ENCODE data around the gene SLC16A7.

DNA sequence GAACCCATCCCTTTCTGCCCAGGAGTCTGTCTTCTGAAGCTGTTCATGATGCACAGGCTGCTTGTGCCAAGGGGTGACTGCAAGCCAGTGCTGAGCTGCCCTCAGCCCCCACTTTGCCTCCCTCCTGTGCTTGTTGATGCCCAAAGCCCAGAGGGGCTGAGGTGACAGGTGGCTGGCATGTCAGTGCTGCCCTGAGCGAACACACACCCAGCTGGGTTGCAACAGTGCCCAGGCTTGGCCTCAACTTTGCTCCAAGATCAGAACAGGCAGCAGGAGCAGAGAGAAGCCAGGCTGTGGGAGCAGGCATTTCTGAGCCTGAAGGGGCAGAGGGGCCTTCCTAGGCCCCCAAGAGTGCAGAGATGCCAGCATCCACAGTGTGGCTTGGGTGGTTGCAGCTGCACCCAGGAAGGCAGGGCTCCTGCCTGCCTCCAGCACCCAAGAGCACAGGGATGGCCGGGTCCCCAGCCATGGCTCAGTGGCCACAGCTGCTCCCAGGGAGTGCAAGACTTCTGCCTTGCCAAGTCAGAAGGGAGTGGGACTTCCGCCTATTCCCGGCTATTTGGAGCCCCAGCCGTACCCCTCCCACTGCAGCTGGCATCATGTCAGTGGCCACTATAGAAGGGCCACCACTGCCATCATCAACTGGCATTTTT lies 83.1 kb downstream of the SLC16A7 start:
- TF ChIP-seq EZH2 (IDR thresholded peaks at IDR 0.05; ENCODE audit: low read depth, low read length, severe bottlenecking): no peak
- no peak for TF ChIP-seq ZNF274 (IDR thresholded peaks at IDR 0.05; ENCODE audit: borderline replicate concordance, extremely low read depth, low read length)
- no peak for TF ChIP-seq POLR2A (IDR thresholded peaks at IDR 0.05; ENCODE audit: control extremely low read depth in 1 of 2, low read depth in 2 of 2, low read length in 2 of 2)
- no peak for TF ChIP-seq SP1 (IDR thresholded peaks at IDR 0.05; ENCODE audit: low read depth, low read length)
- no peak for TF ChIP-seq GTF2F1 (IDR thresholded peaks at IDR 0.05; ENCODE audit: borderline replicate concordance, low read depth, low read length)
- TF ChIP-seq, protein P1, sequence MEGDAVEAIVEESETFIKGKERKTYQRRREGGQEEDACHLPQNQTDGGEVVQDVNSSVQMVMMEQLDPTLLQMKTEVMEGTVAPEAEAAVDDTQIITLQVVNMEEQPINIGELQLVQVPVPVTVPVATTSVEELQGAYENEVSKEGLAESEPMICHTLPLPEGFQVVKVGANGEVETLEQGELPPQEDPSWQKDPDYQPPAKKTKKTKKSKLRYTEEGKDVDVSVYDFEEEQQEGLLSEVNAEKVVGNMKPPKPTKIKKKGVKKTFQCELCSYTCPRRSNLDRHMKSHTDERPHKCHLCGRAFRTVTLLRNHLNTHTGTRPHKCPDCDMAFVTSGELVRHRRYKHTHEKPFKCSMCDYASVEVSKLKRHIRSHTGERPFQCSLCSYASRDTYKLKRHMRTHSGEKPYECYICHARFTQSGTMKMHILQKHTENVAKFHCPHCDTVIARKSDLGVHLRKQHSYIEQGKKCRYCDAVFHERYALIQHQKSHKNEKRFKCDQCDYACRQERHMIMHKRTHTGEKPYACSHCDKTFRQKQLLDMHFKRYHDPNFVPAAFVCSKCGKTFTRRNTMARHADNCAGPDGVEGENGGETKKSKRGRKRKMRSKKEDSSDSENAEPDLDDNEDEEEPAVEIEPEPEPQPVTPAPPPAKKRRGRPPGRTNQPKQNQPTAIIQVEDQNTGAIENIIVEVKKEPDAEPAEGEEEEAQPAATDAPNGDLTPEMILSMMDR (IDR thresholded peaks at IDR 0.05; ENCODE audit: control extremely low read depth in 1 of 3, insufficient read depth in 1 of 3, low read depth in 1 of 3, low read length in 3 of 3): no peak
- no peak for TF ChIP-seq EP300 (IDR thresholded peaks at IDR 0.05; ENCODE audit: borderline replicate concordance in 1 of 2, low read depth in 2 of 2, low read length in 2 of 2)
- TF ChIP-seq RAD21 (IDR thresholded peaks at IDR 0.05 in 1 of 2, conservative IDR thresholded peaks at IDR 0.05 in 1 of 2; ENCODE audit: low read depth in 2 of 2, low read length in 2 of 2): no peak

Measured in H1 (cell line).